Right lobe of liver (tissue), 4 donors: ENCODE data around the gene GCK.

Experiments
- CTCF ChIP-seq, 4 donors: fragments of 200-600 bp in 3 of 4; fragments of 450-650 bp in 1 of 4; IDR thresholded peaks; one replicate each; pipeline versions ENCODE4 v1.5.1 to v1.8.0; 2016 to 2022; ENCODE audit warnings: antibody characterized with exemption in 4 of 4, mild to moderate bottlenecking in 2 of 4
- POLR2A ChIP-seq: fragments of 450-650 bp; IDR thresholded peaks from one replicate; pipeline ENCODE4 v1.6.1; 2017; ENCODE audit warnings: antibody characterized with exemption, mild to moderate bottlenecking
- donor health status: DM: no; HTN: no; CAD: no.
- donor health status: DM: no; HTN: no; CAD: no.
- donor health status: DM: no; HTN: yes; CAD: no.

- TF ChIP-seq CTCF (IDR thresholded peaks at IDR 0.05) (no peak), POLR2A (no peak)
These were observed 16.3 kb downstream of the GCK start for GRCh38 chr7:44172803-44173424.
